Skeletal muscle tissue (tissue), 4 donors: ENCODE measurements around the gene ZNF800. TPM values are rescaled to one million over a fixed set of nuclear protein-coding genes. Genes with fewer than 3 reads are reported as not detected.

Experiments
- H3K27ac ChIP-seq: one replicate; pipeline ENCODE4 v1.7.0; 2013; ENCODE audit warnings: mild to moderate bottlenecking, low read depth, low read length, inconsistent platforms
- H3K27me3 ChIP-seq, 3 donors: one replicate each; pipeline ENCODE4 v1.7.0; 2013; ENCODE audit warnings: low read length in 3 of 3; ENCODE audit not compliant: control insufficient read depth in 3 of 3, insufficient read depth in 3 of 3
- H3K36me3 ChIP-seq, 3 donors: one replicate each; pipeline ENCODE4 v1.7.0; 2013; ENCODE audit warnings: low read length in 3 of 3; ENCODE audit not compliant: control insufficient read depth in 3 of 3, insufficient read depth in 3 of 3
- H3K4me1 ChIP-seq, 3 donors: one replicate each; pipeline ENCODE4 v1.7.0; 2013; ENCODE audit warnings: low read length in 3 of 3, mild to moderate bottlenecking in 3 of 3; ENCODE audit not compliant: control insufficient read depth in 3 of 3, insufficient read depth in 3 of 3
- H3K4me3 ChIP-seq, 3 donors: one replicate each; pipeline ENCODE4 v1.7.0; 2013; ENCODE audit warnings: low read length in 3 of 3
- H3K9ac ChIP-seq, 3 donors: one replicate each; pipeline ENCODE4 v1.7.0; 2013; ENCODE audit warnings: low read length in 3 of 3, mild to moderate bottlenecking in 3 of 3, moderate library complexity in 2 of 3, low read depth in 1 of 3
- H3K9me3 ChIP-seq, 3 donors: one replicate each; pipeline ENCODE4 v1.7.0; 2013; ENCODE audit warnings: low read length in 3 of 3; ENCODE audit not compliant: control insufficient read depth in 3 of 3
- total RNA-seq: library from RNA; depleted of rRNA; stranded (reverse); fragments of >200 nt; gene quantifications from one replicate; pipeline ENCODE4 v1.2.3, GENCODE V29; 2014
- donor health status: Osteomylitis.

The ZNF800 gene
- total RNA-seq, 1 donor from 2014 or later = 14.1 TPM

DNA sequence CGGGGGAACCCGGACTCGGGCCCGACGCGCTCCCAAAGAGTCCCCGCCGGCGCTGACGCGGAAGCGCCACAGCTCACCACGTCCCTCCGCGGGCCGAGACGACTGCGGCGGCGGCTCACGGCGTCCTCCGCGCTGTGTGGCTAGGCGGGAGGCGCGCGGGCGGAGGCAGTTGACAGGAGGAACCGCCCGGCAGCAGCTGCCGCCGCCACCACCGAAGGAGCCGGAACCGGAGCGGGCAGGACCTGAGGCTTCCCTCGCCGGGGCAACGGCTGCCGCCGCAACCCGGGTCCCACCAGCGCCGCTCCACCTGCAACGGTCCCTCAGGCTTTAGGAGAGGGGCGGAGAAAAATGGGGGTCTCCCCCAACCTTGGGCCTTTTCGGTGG is 334 bp downstream of the ZNF800 start:
- H3K27me3 ChIP-seq = no peaks in the 10 kb centered on the region
- H3K9me3 ChIP-seq = no peaks in the 10 kb centered on the region
- H3K4me3 ChIP-seq = peak overlapping the region; percentile 75 to 91 (median 86)
- H3K27ac ChIP-seq = peak overlapping the region; percentile 95
- H3K36me3 ChIP-seq = peaks cover 0 to 11% (median 9%) of the 10 kb centered on the region in 3 donors
- peaks cover 6 to 9% (median 7%) of the 10 kb centered on the region in 3 donors for H3K4me1 ChIP-seq
- peak overlapping the region; percentile 96 to 98 (median 97) for H3K9ac ChIP-seq

DNA sequence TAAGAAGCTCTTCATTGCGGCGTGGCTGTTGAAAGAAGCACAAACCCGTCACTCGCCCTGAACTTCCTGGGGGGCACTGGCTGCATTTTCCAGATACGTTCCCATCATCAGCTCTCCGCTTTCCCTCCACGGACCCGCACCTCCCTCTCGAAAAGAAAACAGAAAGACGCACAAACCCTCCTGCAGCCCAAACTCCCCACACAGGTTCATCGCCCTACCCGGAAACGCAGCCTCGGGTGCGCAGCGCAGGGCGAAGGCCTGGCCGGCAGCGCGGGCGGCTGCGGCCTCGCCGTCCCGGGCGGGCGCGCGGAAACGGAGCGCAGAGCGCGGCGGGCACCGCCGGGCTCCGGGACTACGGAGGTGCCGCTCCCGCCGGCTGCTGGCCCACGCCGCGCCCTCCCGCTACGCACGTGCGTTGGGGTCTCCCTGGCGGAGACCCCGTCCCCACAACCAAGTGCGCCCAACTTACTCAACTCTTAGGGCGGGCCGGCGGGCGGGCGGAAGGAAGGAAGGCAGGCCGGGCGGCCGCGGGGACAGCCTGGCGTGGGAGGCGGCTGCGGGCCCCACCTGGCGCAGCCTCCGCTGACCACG is 822 bp downstream of the ZNF800 start:
- Histone ChIP-seq H3K9ac (peak overlapping the region; percentile 96 to 98 (median 97)), H3K9me3 (no peaks in the 10 kb centered on the region), H3K36me3 (peaks cover 0 to 13% (median 9%) of the 10 kb centered on the region in 3 donors), H3K4me3 (peak overlapping the region; percentile 75 to 91 (median 86)), H3K27ac (peak overlapping the region; percentile 95), H3K27me3 (no peaks in the 10 kb centered on the region), H3K4me1 (peaks cover 6 to 9% (median 7%) of the 10 kb centered on the region in 3 donors)

DNA sequence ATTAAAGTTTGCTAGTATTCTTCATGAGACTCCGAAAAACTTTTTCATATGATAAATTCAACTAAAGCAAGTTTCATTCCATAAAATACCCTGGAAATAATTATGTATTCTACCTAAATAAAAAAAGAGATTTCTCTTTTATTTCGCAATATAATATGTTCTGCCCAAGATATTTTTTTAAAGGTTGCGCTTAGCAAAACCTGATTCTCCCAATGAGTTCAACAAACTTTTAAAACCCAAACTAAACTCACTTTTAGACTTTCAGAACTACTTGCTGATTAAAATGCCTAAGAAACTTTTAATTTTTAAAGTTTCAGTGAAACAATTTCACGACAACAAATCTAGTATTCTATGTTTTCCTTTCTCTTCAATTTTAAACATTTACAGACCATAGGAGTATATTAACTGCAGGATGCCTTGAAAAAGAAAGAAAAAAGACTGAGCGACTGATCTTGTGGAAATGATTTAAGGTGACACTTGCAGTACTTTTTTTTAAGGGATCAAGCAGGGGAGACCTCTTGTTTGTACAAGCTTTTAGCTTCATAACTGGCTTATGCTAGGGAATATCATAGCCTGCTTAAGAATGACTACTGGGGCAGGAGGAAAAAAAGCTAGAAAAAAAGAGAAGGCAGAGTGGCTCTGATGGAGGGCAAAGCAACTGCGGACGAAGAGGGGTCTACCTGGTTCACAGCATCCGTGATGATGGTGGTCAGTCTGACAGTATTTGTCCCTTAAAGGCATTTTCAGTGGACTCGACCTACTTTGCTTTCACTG is 1.5 kb downstream of the ZNF800 start:
- peak overlapping the region; percentile 75 to 89 (median 86) for H3K4me3 ChIP-seq
- peaks cover 0 to 13% (median 11%) of the 10 kb centered on the region in 3 donors for H3K36me3 ChIP-seq
- peak overlapping the region; percentile 96 to 98 (median 97) for H3K9ac ChIP-seq
- H3K27me3 ChIP-seq = no peaks in the 10 kb centered on the region
- H3K4me1 ChIP-seq = peaks cover 6 to 9% (median 7%) of the 10 kb centered on the region in 3 donors
- H3K27ac ChIP-seq = peak overlapping the region; percentile 95
- no peaks in the 10 kb centered on the region for H3K9me3 ChIP-seq

DNA sequence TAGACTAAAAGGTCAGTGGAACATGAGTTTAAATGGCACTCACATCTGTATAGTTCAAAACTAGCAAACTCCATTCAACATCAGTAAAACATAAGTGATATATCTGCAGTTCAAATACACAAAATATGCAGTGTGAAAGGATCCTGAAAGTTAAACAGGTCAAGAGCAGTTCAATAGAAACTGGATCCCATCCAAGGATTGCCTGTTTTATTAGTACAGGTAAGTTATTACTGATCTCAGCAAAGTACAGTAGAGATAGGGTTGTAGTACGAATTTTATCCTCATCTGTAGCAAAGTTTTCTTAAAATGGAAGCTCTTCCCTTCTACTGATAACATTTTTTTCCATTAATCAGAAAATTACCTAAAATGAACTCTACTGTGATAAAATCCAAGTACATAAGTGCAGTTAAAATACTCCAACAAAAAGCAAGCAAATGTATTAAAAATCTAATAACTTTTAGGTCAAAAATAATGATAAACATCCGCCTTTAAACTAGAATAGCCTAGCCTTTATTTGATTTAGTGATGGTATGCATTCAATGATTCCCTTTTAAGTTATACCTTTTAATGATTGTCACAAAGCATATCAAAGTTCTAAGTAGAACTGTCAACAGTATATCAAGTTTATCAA is 2.2 kb downstream of the ZNF800 start:
- Histone ChIP-seq H3K9ac (peak overlapping the region in 1 of 3 donors; percentile 50), H3K4me1 (peaks cover 6 to 9% (median 7%) of the 10 kb centered on the region in 3 donors), H3K9me3 (no peaks in the 10 kb centered on the region), H3K4me3 (no peak overlapping the region), H3K27ac (no peak overlapping the region), H3K27me3 (no peaks in the 10 kb centered on the region), H3K36me3 (peaks cover 0 to 15% (median 11%) of the 10 kb centered on the region in 3 donors)

DNA sequence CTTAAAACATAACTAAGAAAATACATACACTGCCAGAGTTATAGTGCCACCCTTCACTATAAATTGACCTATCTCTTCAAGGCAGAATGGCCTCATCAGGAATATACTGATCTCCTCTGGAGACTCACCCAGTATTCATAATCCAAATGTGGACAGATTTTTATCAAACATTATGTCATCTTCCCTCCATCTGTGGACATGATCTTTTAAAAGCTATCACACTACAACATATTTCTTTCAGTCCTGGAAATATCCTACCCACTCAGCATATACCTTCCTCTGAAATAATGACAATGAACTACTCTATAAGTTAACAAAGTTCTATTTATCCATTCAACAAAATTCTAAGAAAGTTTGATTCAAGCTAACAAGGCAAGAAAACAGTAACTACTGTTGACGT is 3.2 kb downstream of the ZNF800 start:
- no peak overlapping the region for H3K9ac ChIP-seq
- H3K4me3 ChIP-seq = no peak overlapping the region
- H3K9me3 ChIP-seq = no peaks in the 10 kb centered on the region
- H3K36me3 ChIP-seq = peaks cover 0 to 16% (median 11%) of the 10 kb centered on the region in 3 donors
- peaks cover 6 to 9% (median 7%) of the 10 kb centered on the region in 3 donors for H3K4me1 ChIP-seq
- no peak overlapping the region for H3K27ac ChIP-seq
- H3K27me3 ChIP-seq = no peaks in the 10 kb centered on the region

DNA sequence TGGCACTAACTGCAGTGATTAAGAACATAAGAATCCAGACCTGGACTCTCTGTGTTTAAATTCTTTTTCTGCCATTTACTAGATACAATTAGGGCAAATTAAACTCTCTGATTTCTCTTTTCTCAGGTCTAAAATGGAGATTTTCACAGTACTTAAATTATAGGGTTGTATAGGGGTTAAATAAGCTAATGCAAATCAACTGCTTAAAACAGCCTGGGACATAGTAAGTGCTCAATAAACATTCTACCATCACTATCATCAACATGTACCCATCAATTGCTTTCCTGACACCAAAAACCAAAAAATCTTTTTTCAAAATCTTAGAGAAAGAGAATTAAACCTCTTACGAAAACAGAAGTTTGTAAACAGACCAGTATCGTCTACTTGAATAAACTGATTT is 4.5 kb downstream of the ZNF800 start:
- Histone ChIP-seq H3K36me3 (peaks cover 0 to 16% (median 11%) of the 10 kb centered on the region in 3 donors), H3K4me1 (peaks cover 6 to 7% (median 6%) of the 10 kb centered on the region in 3 donors), H3K27me3 (no peaks in the 10 kb centered on the region), H3K9ac (no peak overlapping the region), H3K4me3 (no peak overlapping the region), H3K27ac (no peak overlapping the region), H3K9me3 (no peaks in the 10 kb centered on the region)

DNA sequence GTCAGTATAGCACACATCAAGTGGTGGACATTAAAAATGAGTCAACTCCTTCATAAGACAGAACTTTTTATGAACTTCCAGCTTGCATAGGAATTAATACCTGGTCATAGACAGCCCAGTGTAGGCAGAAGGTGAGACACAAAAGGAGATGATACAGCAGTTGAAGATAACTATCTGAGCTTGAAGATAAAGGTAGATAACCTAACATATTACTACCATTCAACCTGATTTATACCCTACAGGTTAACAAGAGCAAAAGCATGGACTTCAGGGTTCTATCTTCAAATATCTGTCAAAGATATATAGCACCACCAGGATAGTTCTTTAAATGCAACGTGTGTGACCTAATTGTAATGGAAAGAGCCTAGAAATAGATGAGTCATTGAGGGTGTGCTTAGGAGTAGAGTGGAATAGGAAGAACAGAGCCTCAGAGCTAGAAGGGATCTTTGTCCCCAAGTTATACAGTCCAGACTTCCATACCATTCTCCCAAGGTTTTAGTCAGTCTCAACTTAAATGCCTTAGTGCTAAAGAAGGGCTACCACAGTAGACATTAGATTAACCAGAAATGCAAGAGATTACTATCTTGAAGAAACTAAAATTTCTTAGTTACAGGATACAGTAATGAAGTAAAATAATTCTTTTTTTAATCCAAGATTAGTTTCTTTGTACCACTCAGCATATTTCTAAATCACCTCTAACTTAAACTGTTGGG is 9.2 kb downstream of the ZNF800 start:
- Histone ChIP-seq H3K36me3 (peaks cover 0 to 8% (median 7%) of the 10 kb centered on the region in 3 donors), H3K4me3 (no peak overlapping the region), H3K27ac (no peak overlapping the region), H3K27me3 (no peaks in the 10 kb centered on the region), H3K9ac (no peak overlapping the region), H3K4me1 (peaks cover 0 to 6% (median 2%) of the 10 kb centered on the region in 3 donors), H3K9me3 (no peaks in the 10 kb centered on the region)

DNA sequence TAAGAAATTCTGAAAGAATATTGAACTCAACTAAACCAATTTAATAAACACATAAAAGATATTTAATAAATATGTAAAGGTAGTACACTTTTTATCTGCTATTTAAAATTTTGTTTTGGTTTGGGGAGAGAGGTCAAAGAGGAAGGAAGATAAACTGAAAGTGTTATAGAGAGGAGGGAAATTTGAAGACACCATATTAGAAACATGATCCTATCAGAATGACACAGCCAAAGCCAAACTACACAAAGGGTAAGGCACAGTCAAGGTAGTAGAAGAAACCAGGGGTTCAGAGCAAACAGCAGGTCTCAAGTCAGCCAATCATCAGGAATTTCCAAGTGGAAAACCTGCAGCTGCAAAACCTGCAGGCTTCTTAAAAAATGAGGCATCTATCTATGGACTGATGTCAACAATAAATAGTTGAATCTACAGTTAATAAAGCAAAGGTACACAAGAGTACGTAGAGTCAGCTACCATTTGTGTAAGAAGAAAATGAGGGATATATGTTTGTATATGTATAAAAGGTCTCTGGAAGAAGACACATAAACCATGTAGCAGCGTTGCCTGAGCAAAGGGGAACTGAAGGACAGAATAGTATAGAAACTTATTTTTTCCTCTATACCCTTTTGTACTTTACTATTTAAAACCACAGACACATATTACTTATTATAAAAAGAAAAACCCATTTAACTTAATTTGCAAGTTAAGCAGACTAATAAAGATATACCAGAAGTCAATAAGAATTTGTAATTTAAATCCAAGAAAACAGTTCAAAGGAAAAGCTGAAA is 10.0 kb downstream of the ZNF800 start:
- peaks cover 0 to 7% (median 4%) of the 10 kb centered on the region in 3 donors for H3K36me3 ChIP-seq
- H3K9ac ChIP-seq = no peak overlapping the region
- no peak overlapping the region for H3K27ac ChIP-seq
- H3K4me3 ChIP-seq = no peak overlapping the region
- no peaks in the 10 kb centered on the region for H3K9me3 ChIP-seq
- no peaks in the 10 kb centered on the region for H3K27me3 ChIP-seq
- H3K4me1 ChIP-seq = peaks cover 0 to 6% (median 2%) of the 10 kb centered on the region in 3 donors

DNA sequence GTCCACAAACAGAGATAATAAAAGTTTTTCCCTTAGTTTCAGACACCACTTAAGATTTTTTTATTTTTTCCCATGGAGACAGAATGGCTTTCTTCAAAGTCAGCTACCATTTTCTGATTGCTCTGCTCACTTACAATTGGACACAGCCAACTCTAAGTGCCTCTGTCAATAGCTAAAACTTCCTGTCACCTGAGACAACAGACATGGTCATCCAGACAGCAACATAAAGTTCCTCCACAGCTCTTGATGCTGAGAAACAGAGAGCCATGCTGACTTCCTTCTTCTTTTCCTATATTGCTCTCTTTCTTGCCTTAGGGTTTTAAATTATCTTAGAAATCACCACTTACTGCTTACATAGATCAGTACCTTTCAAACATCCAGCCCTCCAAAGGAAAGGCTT is 12.0 kb downstream of the ZNF800 start:
- H3K4me1 ChIP-seq = peaks cover 0 to 6% (median 2%) of the 10 kb centered on the region in 3 donors
- no peaks in the 10 kb centered on the region for H3K27me3 ChIP-seq
- H3K9me3 ChIP-seq = no peaks in the 10 kb centered on the region
- peaks cover 0 to 4% (median 2%) of the 10 kb centered on the region in 3 donors for H3K36me3 ChIP-seq
- H3K4me3 ChIP-seq = no peak overlapping the region
- no peak overlapping the region for H3K27ac ChIP-seq
- H3K9ac ChIP-seq = no peak overlapping the region
